Stomach (tissue), 4 donors: ENCODE data around the gene THSD4.

Source experiments
- EP300 ChIP-seq: sonication (generic); formaldehyde crosslinking; IDR thresholded peaks from one replicate; pipeline ENCODE4 v1.6.1; 2017; ENCODE audit warnings: antibody characterized with exemption
- POLR2A ChIP-seq, 4 donors: fragments of 450-650 bp; IDR thresholded peaks; one replicate each; pipeline ENCODE4 v1.6.1; 2016; ENCODE audit warnings: antibody characterized with exemption in 4 of 4, control low read depth in 2 of 4, mild to moderate bottlenecking in 1 of 4, moderate library complexity in 1 of 4
- POLR2AphosphoS5 ChIP-seq, 3 donors: sonication (generic); formaldehyde crosslinking; IDR thresholded peaks; one replicate each; pipeline ENCODE4 v1.6.1; 2016; ENCODE audit warnings: antibody characterized with exemption in 3 of 3
- TF ChIP-seq, protein P1 (sequence below), 7 experiments: fragments of 450-650 bp in 4 of 7; fragments of 200-600 bp in 3 of 7; sonication (generic) in 3 of 7; IDR thresholded peaks; one replicate each; pipeline ENCODE4 v1.5.1; 2016 to 2019; ENCODE audit warnings: antibody characterized with exemption in 7 of 7, control low read depth in 2 of 7, mild to moderate bottlenecking in 1 of 7

DNA sequence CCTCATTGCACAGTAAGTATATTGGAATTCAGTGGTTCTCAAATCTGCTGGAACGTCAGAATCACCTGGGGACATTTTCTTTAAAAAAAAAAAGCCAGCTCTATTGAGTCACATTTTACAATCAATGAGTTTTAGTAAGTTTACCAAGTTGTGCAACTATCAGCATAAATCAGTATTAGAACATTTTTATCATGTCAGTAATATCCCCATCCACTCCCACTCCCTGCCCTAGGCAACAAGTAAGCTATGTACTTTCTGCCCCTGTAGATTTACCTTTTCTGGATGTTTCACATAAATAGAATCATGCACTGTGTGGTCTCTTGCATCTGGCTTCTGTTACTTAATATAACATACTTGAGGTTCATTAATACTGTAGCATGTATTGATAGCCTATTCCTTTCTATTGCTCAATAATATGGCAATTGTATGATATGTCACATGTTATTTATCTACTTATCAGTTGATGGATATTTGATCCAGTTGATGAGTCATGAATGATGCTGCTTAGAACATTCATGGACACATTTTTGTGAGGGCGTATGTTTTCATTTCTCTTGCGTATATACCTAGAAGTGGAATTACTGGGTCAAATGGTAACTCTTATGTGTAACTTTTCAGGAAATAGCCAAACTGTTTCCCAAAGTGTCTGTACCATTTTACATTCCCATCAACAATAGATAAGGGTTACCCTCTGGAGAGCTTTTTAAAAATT is 180.5 kb downstream of the THSD4 start:
- TF ChIP-seq POLR2A (IDR thresholded peaks at IDR 0.05) (no peak), EP300 (no peak), POLR2AphosphoS5 (IDR thresholded peaks at IDR 0.05) (no peak)
- TF ChIP-seq, protein P1, sequence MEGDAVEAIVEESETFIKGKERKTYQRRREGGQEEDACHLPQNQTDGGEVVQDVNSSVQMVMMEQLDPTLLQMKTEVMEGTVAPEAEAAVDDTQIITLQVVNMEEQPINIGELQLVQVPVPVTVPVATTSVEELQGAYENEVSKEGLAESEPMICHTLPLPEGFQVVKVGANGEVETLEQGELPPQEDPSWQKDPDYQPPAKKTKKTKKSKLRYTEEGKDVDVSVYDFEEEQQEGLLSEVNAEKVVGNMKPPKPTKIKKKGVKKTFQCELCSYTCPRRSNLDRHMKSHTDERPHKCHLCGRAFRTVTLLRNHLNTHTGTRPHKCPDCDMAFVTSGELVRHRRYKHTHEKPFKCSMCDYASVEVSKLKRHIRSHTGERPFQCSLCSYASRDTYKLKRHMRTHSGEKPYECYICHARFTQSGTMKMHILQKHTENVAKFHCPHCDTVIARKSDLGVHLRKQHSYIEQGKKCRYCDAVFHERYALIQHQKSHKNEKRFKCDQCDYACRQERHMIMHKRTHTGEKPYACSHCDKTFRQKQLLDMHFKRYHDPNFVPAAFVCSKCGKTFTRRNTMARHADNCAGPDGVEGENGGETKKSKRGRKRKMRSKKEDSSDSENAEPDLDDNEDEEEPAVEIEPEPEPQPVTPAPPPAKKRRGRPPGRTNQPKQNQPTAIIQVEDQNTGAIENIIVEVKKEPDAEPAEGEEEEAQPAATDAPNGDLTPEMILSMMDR (IDR thresholded peaks at IDR 0.05), result no peak
